ENCODE measurements around the gene TRPM2.

The TRPM2 gene

GRCh38 chr21:44432841-44433790 lies 79.7 kb downstream of the TRPM2 start:
- Histone ChIP-seq H3K27ac (no peak overlapping the region), H3K79me2 (no peaks in the 10 kb centered on the region), H3K9ac (no peak overlapping the region), H3K4me3 (ENCODE audit: low read depth, low read length) (no peak overlapping the region), H2AFZ (no peak overlapping the region), H3K4me2 (ENCODE audit: low read length) (no peak overlapping the region), H3K4me1 (no peaks in the 10 kb centered on the region), H3K36me3 (ENCODE audit: control insufficient read depth, insufficient read depth, low read length) (no peaks in the 10 kb centered on the region), H3K9me3 (ENCODE audit: control insufficient read depth, low read length) (no peaks in the 10 kb centered on the region), H3K27me3 (ENCODE audit: control insufficient read depth, insufficient read depth, low read length) (no peaks in the 10 kb centered on the region)
- no peak for TF ChIP-seq CTCF (IDR thresholded peaks at IDR 0.05)

- no peak overlapping the region for H3K9ac ChIP-seq
- no peak for TF ChIP-seq CTCF (IDR thresholded peaks at IDR 0.05)
- H3K36me3 ChIP-seq (ENCODE audit: control insufficient read depth, insufficient read depth, low read length), result no peaks in the 10 kb centered on the region
- no peak overlapping the region for H2AFZ ChIP-seq
- H3K4me1 ChIP-seq, result no peaks in the 10 kb centered on the region
- no peaks in the 10 kb centered on the region for H3K9me3 ChIP-seq (ENCODE audit: control insufficient read depth, low read length)
- no peaks in the 10 kb centered on the region for H3K79me2 ChIP-seq
- H3K27me3 ChIP-seq (ENCODE audit: control insufficient read depth, insufficient read depth, low read length), result no peaks in the 10 kb centered on the region
- H3K27ac ChIP-seq, result no peak overlapping the region
- H3K4me3 ChIP-seq (ENCODE audit: low read depth, low read length), result no peak overlapping the region
- no peak overlapping the region for H3K4me2 ChIP-seq (ENCODE audit: low read length)
These were observed 80.6 kb downstream of the TRPM2 start for GRCh38 chr21:44433791-44434567.

GRCh38 chr21:44434568-44434925 lies 81.1 kb downstream of the TRPM2 start:
- Histone ChIP-seq H3K9ac (no peak overlapping the region), H3K27me3 (ENCODE audit: control insufficient read depth, insufficient read depth, low read length) (no peaks in the 10 kb centered on the region), H3K36me3 (ENCODE audit: control insufficient read depth, insufficient read depth, low read length) (no peaks in the 10 kb centered on the region), H3K79me2 (no peaks in the 10 kb centered on the region), H3K4me3 (ENCODE audit: low read depth, low read length) (no peak overlapping the region), H3K4me1 (no peaks in the 10 kb centered on the region), H3K9me3 (ENCODE audit: control insufficient read depth, low read length) (no peaks in the 10 kb centered on the region), H3K4me2 (ENCODE audit: low read length) (no peak overlapping the region), H3K27ac (no peak overlapping the region), H2AFZ (no peak overlapping the region)
- no peak for TF ChIP-seq CTCF (IDR thresholded peaks at IDR 0.05)

GRCh38 chr21:44434936-44435635 lies 81.7 kb downstream of the TRPM2 start:
- Histone ChIP-seq H3K9ac (no peak overlapping the region), H3K27me3 (ENCODE audit: control insufficient read depth, insufficient read depth, low read length) (no peaks in the 10 kb centered on the region), H3K9me3 (ENCODE audit: control insufficient read depth, low read length) (no peaks in the 10 kb centered on the region), H3K4me3 (ENCODE audit: low read depth, low read length) (no peak overlapping the region), H3K27ac (no peak overlapping the region), H3K4me2 (ENCODE audit: low read length) (no peak overlapping the region), H3K4me1 (no peaks in the 10 kb centered on the region), H3K79me2 (no peaks in the 10 kb centered on the region), H3K36me3 (ENCODE audit: control insufficient read depth, insufficient read depth, low read length) (no peaks in the 10 kb centered on the region), H2AFZ (no peak overlapping the region)
- TF ChIP-seq CTCF (IDR thresholded peaks at IDR 0.05), result no peak
